Astrocyte of the hippocampus (primary cell): Measurements from ENCODE around the gene ZNF484.
"Not testable (repeated sequence)": the region's sequence is repeated elsewhere in the genome, so short reads cannot be mapped to it uniquely, and the experiment has no call there.

Experiments
- DNase-seq: peaks from one replicate; pipeline ENCODE4 v3.0.0; 2011; ENCODE audit warnings: low read depth, low spot score

ZNF484 gene

GRCh38 chr9:92860867-92861266, 17.0 kb downstream of the ZNF484 start:
- DNase-seq = no peak

- DNase-seq = no peak
Observed at GRCh38 chr9:92857236-92857635, 20.6 kb downstream of the ZNF484 start.

- DNase-seq = no peak
Observed at GRCh38 chr9:92853716-92854115, 24.1 kb downstream of the ZNF484 start.

- no peak for DNase-seq
Observed at GRCh38 chr9:92850898-92851297, 26.9 kb downstream of the ZNF484 start.

- DNase-seq = not testable (repeated sequence)
Observed at GRCh38 chr9:92848740-92849139, 29.1 kb downstream of the ZNF484 start.

GRCh38 chr9:92846662-92847145, 31.1 kb downstream of the ZNF484 start:
- DNase-seq = no peak

GRCh38 chr9:92838411-92838810, 39.4 kb downstream of the ZNF484 start:
- not testable (repeated sequence) for DNase-seq

GRCh38 chr9:92837191-92837590, 40.6 kb downstream of the ZNF484 start:
- DNase-seq = no peak

- no peak for DNase-seq
Observed at GRCh38 chr9:92829420-92829819, 48.4 kb downstream of the ZNF484 start.

- not testable (repeated sequence) for DNase-seq
Observed at GRCh38 chr9:92825065-92825464, 52.8 kb downstream of the ZNF484 start.

GRCh38 chr9:92820964-92821363, 56.9 kb downstream of the ZNF484 start:
- DNase-seq = no peak

GRCh38 chr9:92819898-92820297, 57.9 kb downstream of the ZNF484 start:
- not testable (repeated sequence) for DNase-seq

- not testable (repeated sequence) for DNase-seq
Observed at GRCh38 chr9:92809629-92810326, 68.1 kb downstream of the ZNF484 start.

- peak; percentile 87 for DNase-seq
Observed at GRCh38 chr9:92808726-92809451, 68.9 kb downstream of the ZNF484 start.

- DNase-seq = peak; percentile 20
Observed at GRCh38 chr9:92807757-92808725, 69.8 kb downstream of the ZNF484 start.

- peak; percentile 11 for DNase-seq
Observed at GRCh38 chr9:92807031-92807756, 70.6 kb downstream of the ZNF484 start.

- DNase-seq = peak; percentile 17
Observed at GRCh38 chr9:92804727-92805126, 73.1 kb downstream of the ZNF484 start.

GRCh38 chr9:92798358-92798757, 79.5 kb downstream of the ZNF484 start:
- no peak for DNase-seq

- DNase-seq = not testable (repeated sequence)
Observed at GRCh38 chr9:92796337-92796804, 81.5 kb downstream of the ZNF484 start.

- DNase-seq = no peak
Observed at GRCh38 chr9:92795598-92796336, 82.1 kb downstream of the ZNF484 start.
